ENCODE results near the gene NRXN2. TPM values are rescaled to one million over a fixed set of nuclear protein-coding genes. Genes with fewer than 3 reads are reported as not detected.

Gene NRXN2
- polyA plus RNA-seq, 1 of the 3 experiments (the other 2 are of a cell fraction), result 0.15 TPM

DNA sequence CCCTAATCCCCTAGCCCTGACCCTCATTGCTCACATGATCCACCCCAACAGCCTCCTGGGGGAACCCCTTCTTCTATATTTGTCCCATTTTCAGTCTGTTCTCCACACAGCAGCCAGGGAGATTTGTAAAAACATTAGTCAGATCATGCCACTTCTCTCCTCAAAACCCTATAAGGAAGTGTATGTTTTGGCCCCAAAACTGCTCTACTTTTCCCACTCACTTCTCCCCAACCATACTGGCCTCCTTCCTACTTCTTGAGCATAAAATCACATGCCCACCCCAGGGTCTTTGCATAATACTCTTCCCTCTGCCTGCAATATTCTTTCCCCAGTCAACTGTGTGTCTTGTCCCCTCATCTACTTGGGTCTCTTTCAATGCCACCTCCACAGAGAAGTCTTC, 136.6 kb downstream of the NRXN2 start:
- no peak overlapping the region for H3K9ac ChIP-seq
- no peak overlapping the region for H3K4me3 ChIP-seq (ENCODE audit: low read depth in 2 of 2, low read length in 1 of 2)
- no peaks in the 10 kb centered on the region for H3K79me2 ChIP-seq (ENCODE audit: insufficient read depth)
- no peak overlapping the region for H3K27ac ChIP-seq (ENCODE audit: low read depth in 2 of 2, low read length in 1 of 2)
- ChIA-PET CTCF (interaction anchor here (1.4 kb wide), 1 partner anchor 33 kb away, joined by 3 read pairs; no protein-coding TSS in a partner anchor), POLR2A (no interaction called here)
- no peak for TF ChIP-seq CHD2 (IDR thresholded peaks at IDR 0.05; ENCODE audit: low read length, partially characterized antibody)
- TF ChIP-seq POLR2AphosphoS5 (IDR thresholded peaks at IDR 0.05; ENCODE audit: low read depth, low read length), result no peak
- no peak for TF ChIP-seq ZBTB33 (IDR thresholded peaks at IDR 0.05; ENCODE audit: borderline replicate concordance, low read depth)
- no peak for TF ChIP-seq GATA2 (CRISPR knock-in tag; IDR thresholded peaks at IDR 0.05)
- TF ChIP-seq JUND (IDR thresholded peaks at IDR 0.05), result no peak
- no peak for TF ChIP-seq TCF12 (IDR thresholded peaks at IDR 0.05)
- no peak for TF ChIP-seq SMC3 (IDR thresholded peaks at IDR 0.05; ENCODE audit: low read depth, low read length)
- no peaks in the 10 kb centered on the region for H3K36me3 ChIP-seq (replicated peaks in 1 of 2; ENCODE audit: control insufficient read depth in 1 of 2, insufficient read depth in 2 of 2, low read length in 1 of 2)
- H2AFZ ChIP-seq (ENCODE audit: low read depth), result no peak overlapping the region
- H3K4me2 ChIP-seq, result no peak overlapping the region
- no peaks in the 10 kb centered on the region for H4K20me1 ChIP-seq (ENCODE audit: insufficient read depth)
- H3K27me3 ChIP-seq (ENCODE audit: insufficient read depth), result no peaks in the 10 kb centered on the region
- no peaks in the 10 kb centered on the region for H3K4me1 ChIP-seq (ENCODE audit: control insufficient read depth in 1 of 2, insufficient read depth in 2 of 2, low read depth in 1 of 2, low read length in 1 of 2)
- no peaks in the 10 kb centered on the region for H3K9me3 ChIP-seq
- no peaks in the 10 kb centered on the region for H3F3A ChIP-seq (replicated peaks; ENCODE audit: insufficient read depth)
- no peak for DNase-seq
- H3K9me2 ChIP-seq, result no peaks in the 10 kb centered on the region

DNA sequence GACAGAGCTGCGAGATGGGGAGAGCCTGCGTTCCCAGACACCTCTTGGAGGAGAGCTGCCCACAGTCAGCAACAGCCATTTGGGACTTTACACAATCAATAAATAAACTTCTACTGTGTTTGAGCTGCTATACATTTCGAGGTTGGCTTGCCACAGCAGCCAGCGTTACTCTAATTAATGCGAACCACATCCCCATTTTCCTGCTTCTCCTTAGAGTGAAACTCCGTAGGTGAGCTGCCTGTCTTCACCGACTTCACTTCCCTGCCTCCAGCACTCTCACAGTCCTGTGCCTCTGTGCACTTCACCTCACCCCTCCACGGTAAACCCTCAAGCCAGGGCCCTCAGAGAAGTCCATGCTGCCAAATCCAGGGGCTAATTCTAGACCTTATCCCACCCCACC, 137.8 kb downstream of the NRXN2 start:
- Histone ChIP-seq H3K27ac (ENCODE audit: low read depth in 2 of 2, low read length in 1 of 2) (no peak overlapping the region), H4K20me1 (ENCODE audit: insufficient read depth) (no peaks in the 10 kb centered on the region), H3K4me3 (ENCODE audit: low read depth in 2 of 2, low read length in 1 of 2) (no peak overlapping the region), H2AFZ (ENCODE audit: low read depth) (no peak overlapping the region), H3K4me2 (no peak overlapping the region), H3K9me2 (no peaks in the 10 kb centered on the region), H3K4me1 (ENCODE audit: control insufficient read depth in 1 of 2, insufficient read depth in 2 of 2, low read depth in 1 of 2, low read length in 1 of 2) (no peaks in the 10 kb centered on the region), H3F3A (replicated peaks; ENCODE audit: insufficient read depth) (no peaks in the 10 kb centered on the region), H3K9ac (no peak overlapping the region), H3K9me3 (no peaks in the 10 kb centered on the region), H3K36me3 (replicated peaks in 1 of 2; ENCODE audit: control insufficient read depth in 1 of 2, insufficient read depth in 2 of 2, low read length in 1 of 2) (no peaks in the 10 kb centered on the region), H3K79me2 (ENCODE audit: insufficient read depth) (no peaks in the 10 kb centered on the region), H3K27me3 (ENCODE audit: insufficient read depth) (no peaks in the 10 kb centered on the region)
- no peak for TF ChIP-seq RXRA (IDR thresholded peaks at IDR 0.05; ENCODE audit: borderline replicate concordance, low read depth)
- no peak for TF ChIP-seq USF2 (IDR thresholded peaks at IDR 0.05; ENCODE audit: borderline replicate concordance, low read depth, low read length)
- POLR2A ChIA-PET, result no interaction called here
- 54% methylated on average over 8 of the region's 8 CpGs for WGBS (ENCODE audit: low lambda C conversion rate)
- CTCF ChIA-PET, result interaction anchor here (1.2 to 1.4 kb wide), 2 partner anchors 32 to 67 kb away, joined by 3 read pairs; no protein-coding TSS in a partner anchor
- no peak for DNase-seq
